CD4-positive, alpha-beta T cell treated with Interleukin-1 beta for 1 hour (primary cell): ENCODE data around the gene SPEF2.
A peak's percentile ranks its signal among the peaks of the same experiment; 100 is the strongest.
"Not testable (repeated sequence)": the region's sequence is repeated elsewhere in the genome, so short reads cannot be mapped to it uniquely, and the experiment has no call there.

Source experiments
- DNase-seq, 2 donors: peaks; one replicate each; pipeline ENCODE4 v3.0.0-alpha.2; 2020 to 2022

SPEF2 gene

GRCh38 chr5:35660451-35660850 is 42.8 kb downstream of the SPEF2 start:
- no peak for DNase-seq

DNA sequence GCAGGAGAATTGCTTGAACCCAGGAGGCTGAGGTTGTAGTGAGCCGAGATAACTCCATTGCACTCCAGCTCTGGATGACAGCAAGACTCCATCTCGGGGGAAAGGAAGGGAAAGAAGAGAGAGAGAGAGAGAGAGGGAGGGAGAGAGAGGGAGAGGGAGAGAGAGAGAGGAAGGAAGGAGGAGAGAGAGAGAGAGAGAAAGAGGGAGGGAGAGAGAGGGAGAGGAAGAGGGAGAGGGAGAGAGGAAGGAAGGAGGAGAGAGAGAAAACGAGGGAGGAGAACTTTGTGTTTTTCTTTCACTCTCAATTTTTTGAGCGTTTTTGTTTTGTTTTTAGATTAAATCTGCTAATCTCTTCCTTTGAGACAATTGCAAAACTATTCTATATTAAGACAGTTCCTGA is 46.9 kb downstream of the SPEF2 start:
- no peak for DNase-seq

- DNase-seq: no peak
Observed at GRCh38 chr5:35665096-35665495, 47.4 kb downstream of the SPEF2 start.

DNA sequence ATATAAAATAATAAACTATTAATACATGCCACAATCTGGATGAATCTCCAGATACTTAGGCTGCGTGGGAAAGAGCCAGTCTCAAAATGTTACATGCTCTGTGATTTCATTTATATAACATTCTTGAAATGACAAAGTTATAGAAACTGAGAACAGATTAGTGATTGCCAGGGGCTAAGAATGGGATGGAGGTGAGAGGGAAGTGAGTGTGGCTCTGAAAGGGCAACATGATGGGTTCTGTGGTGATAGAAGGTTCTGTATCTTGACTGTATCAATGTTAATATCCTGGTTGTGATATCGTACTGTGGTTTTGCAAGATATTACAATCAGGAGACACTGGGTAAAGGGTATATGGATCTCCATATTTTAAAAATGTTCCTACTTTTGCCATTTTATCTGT is 50.7 kb downstream of the SPEF2 start:
- DNase-seq: no peak

DNA sequence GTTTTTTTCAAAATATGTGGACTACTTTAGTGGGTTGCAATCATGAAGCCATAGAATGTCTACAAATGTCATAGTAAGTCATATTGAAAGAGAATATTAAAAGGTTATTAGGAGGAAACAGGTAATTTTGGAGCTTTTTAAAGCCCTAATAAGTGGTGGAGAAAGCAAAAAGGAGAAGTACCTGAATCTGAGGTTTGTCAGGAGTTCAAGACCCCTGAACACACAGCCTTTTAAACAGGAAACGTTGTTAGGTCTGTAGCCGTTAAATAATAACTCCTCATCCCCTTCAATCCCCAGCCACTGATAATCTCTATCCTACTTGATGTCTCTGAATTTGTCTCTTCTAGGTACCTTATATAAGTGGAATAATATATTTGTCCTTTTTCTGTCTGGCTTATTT is 51.1 kb downstream of the SPEF2 start:
- no peak for DNase-seq

DNA sequence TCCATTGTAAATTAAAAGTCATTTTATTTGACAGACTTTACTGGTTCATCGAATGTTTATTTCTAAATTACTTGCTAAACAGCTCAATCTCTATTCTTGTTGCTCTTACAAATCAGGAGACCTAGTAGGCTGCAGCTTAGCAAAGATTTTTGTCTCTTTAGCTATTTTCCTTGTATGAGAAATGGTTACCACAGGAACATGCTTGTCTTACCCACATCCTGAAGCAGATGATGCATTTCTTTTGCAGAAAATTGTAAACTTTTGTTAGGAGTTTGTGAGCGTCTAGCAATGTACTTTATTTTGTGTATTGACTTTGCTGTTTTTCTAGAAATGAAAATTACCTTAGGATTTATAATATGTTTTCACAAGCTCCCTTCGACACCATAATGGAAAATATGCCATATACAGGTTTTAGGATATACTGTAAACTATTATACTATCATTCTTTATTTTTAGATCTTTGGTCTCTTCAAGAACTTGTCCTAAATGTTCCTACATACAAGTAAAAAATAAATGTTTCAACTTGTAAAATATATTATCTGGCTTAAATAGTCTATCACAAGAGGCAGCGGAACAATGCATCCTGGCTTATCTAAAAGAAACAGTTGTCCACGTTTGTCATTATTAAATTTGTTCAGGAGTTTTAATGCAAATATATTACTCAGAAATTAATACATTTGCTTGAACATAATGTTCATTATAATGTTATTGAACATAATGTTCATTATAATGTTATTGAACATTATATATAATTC is 54.1 kb downstream of the SPEF2 start:
- peak in 1 of 2 donors; percentile 37 for DNase-seq

- not testable (repeated sequence) for DNase-seq
Observed at GRCh38 chr5:35672296-35672655, 54.6 kb downstream of the SPEF2 start.

DNA sequence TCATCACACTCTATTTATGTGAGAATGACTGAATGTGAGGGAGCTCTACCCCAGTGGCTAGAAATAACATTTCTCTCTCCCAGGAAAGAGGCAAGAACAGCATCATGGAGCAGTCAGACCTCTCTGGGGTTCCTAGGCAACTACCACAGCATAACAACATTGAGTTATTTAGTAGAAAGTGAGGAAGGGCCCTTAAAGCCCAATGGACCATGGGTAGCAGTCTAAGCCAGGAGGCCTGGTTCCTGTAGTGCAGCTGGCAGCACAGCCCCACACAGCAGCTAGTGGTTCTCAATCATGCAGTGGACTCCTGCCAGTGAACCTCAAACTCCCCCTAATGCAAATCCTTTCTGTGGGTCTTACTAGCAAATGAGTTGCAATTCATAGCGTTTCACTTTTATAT is 55.3 kb downstream of the SPEF2 start:
- peak; percentile 39 to 40 for DNase-seq

GRCh38 chr5:35674049-35674448 is 56.4 kb downstream of the SPEF2 start:
- DNase-seq: no peak

GRCh38 chr5:35675392-35675791 is 57.7 kb downstream of the SPEF2 start:
- DNase-seq: no peak

DNA sequence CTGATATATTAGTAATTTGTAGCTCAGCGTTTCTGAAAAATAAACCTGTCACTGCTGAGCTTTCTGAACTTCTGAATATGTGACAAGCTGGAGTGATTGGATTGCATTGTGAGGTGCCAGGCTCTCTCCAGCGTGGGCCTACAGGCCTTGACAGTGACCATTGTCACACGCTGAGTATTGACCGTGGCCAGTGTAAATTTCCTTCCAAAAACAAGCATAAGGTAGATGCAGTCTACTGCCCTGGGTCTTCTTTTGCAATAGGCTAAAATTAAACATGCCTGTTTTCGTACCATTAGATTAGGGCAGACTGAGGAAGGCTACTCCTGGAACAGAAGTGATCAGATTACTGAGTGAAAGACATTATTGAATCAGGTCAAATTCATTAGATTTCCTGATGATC is 60.2 kb downstream of the SPEF2 start:
- DNase-seq: no peak

GRCh38 chr5:35678661-35679060 is 61.0 kb downstream of the SPEF2 start:
- DNase-seq: no peak

DNA sequence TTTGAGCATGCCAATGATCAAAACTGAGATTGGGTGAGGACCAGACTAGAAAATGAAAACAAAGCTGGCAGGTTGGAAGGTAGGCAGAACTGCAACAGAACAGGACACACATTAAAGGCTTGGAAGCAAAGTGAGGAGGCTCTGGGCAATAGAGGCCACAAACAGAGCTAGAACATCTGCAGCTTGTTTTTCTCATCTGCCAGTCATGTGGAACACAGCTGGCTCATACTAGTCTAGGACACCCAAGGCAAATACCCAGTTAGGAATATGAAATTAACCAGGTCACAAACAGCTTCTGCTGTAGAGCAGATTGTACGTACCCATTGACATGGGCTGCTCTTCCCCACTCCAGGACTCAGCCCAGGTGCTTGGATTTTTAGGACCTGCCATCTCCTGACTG is 61.7 kb downstream of the SPEF2 start:
- DNase-seq: no peak

DNA sequence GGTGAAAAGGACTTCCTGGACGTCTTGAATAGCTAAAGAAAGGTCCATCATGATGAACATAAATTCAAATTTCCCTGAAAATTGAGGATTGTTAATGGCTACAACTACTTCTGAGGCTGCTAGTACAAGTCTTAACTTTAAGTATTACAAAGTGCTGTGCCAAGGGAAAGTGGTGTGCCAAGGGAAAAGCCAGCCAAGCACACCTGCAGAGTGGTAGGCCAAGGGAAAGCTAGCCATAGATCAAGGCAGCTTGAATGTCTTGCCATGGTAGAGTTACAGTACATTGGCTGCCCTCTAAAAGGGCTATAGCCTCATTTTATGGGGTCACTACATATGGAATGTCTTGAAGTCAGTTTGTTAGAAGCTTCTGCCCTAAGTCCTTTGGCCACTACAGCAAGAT is 64.2 kb downstream of the SPEF2 start:
- no peak for DNase-seq

GRCh38 chr5:35683466-35683865 is 65.8 kb downstream of the SPEF2 start:
- no peak for DNase-seq

DNA sequence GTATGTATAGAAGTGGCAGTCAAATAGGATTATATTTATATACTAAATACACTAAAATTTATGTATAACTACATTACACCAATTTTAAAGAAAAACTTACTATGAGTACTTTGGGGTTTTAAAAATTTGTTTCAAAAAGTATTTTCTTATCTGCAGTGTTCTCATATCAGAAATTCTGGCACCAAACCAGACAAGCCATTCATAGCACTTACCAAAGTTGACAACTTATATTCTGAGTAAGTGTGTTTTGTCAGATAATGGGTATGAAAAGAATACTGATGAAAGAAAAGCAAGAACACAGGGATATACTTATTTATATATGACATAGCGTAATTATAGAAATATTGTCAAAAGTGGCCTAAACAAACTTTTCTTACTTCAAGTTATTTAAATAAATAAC is 67.5 kb downstream of the SPEF2 start:
- no peak for DNase-seq

- DNase-seq: no peak
Observed at GRCh38 chr5:35687961-35688360, 70.3 kb downstream of the SPEF2 start.

- DNase-seq: no peak
Observed at GRCh38 chr5:35694481-35694880, 76.8 kb downstream of the SPEF2 start.

DNA sequence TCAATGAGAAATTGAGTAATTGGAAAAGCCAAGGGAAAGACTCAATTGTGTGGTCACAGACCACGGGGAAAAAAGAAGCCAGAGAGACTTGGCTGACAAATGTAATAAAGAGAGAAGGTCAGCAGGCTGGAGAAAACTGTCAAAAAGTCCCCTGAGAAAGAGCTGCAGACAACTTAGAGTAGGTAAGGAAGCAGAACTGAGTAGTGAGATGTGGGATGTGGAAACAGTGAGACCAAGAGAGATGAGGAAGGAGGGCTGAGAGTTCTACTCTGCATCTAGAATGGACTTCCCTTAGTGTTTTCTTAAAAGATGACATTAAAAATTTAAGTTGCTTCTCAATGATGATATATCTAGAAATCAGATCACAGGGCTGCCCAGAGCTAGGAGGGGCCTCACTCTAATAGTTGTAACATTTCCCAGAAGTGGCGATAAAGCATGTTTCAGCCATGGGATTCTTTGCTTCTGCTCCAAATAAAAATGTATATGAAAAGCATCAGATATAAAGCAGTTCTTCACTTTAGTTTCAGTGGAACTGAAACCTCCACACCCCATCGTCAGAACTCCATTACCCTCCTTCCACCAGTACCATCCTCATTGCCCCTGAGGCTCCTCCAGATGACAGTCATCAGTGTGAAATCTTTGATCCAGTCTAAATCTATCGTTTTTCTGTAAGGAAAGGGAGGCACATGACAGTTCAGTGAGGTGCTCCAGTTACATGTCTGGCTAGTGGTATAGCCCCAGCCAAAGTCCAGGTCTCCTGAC is 80.6 kb downstream of the SPEF2 start:
- no peak for DNase-seq

- DNase-seq: no peak
Observed at GRCh38 chr5:35707659-35708058, 90.0 kb downstream of the SPEF2 start.

DNA sequence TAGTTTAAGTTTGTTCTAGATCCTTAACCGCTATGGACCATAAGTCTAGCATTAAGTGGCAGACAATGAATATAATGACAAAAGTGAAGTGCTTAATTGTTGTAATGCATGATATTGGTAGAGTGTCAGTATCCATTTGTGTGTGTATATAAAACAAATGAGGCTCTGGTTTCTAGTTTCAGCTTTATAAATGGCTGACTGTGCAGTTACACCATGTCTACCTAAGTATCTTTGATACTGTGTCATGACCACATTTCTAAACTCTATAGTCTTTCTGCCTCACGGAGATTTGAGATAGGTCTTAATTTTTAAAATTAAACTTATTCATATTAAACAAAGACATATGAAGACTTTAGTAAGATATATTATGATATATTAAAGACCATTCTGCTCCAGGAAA is 92.0 kb downstream of the SPEF2 start:
- DNase-seq: no peak

GRCh38 chr5:35717718-35718117 is 100.1 kb downstream of the SPEF2 start:
- no peak for DNase-seq

GRCh38 chr5:35735718-35736117 is 118.1 kb downstream of the SPEF2 start:
- no peak for DNase-seq

GRCh38 chr5:35736280-35736679 is 118.6 kb downstream of the SPEF2 start:
- DNase-seq: no peak
